Endothelial cell of umbilical vein (primary cell): ENCODE measurements around the gene MYO16.

Experiments used
- EZH2 ChIP-seq: IDR thresholded peaks from 2 replicates; pipeline ENCODE4 v1.6.1; 2012; ENCODE audit warnings: borderline replicate concordance, low read depth, mild to moderate bottlenecking, moderate library complexity, low read length, inconsistent platforms; ENCODE audit not compliant: severe bottlenecking
- JUN ChIP-seq: IDR thresholded peaks from 2 replicates; pipeline ENCODE4 v1.6.1; 2011; ENCODE audit warnings: borderline replicate concordance, low read depth; ENCODE audit not compliant: insufficient read length, insufficient read depth
- MYC ChIP-seq: IDR thresholded peaks from one replicate; pipeline ENCODE4 v1.6.1; 2011; ENCODE audit warnings: mild to moderate bottlenecking, low read depth, low read length
- POLR2AphosphoS5 ChIP-seq: IDR thresholded peaks from 2 replicates; pipeline ENCODE4 v1.6.1; 2012; ENCODE audit warnings: low read depth, mild to moderate bottlenecking, control low read depth, low read length, moderate library complexity; ENCODE audit not compliant: insufficient read depth
- TF ChIP-seq, protein P1 (sequence below), 2 donors: IDR thresholded peaks; 1 replicate in 1 of 2; 2 replicates in 1 of 2; pipeline ENCODE4 v1.5.1; 2011; ENCODE audit warnings: low read length in 2 of 2, mild to moderate bottlenecking in 2 of 2, moderate library complexity in 2 of 2, control low read depth in 1 of 2, inconsistent platforms in 1 of 2, low read depth in 1 of 2; ENCODE audit not compliant: insufficient read depth in 1 of 2; ENCODE audit errors: extremely low read depth in 1 of 2

- TF ChIP-seq, protein P1, sequence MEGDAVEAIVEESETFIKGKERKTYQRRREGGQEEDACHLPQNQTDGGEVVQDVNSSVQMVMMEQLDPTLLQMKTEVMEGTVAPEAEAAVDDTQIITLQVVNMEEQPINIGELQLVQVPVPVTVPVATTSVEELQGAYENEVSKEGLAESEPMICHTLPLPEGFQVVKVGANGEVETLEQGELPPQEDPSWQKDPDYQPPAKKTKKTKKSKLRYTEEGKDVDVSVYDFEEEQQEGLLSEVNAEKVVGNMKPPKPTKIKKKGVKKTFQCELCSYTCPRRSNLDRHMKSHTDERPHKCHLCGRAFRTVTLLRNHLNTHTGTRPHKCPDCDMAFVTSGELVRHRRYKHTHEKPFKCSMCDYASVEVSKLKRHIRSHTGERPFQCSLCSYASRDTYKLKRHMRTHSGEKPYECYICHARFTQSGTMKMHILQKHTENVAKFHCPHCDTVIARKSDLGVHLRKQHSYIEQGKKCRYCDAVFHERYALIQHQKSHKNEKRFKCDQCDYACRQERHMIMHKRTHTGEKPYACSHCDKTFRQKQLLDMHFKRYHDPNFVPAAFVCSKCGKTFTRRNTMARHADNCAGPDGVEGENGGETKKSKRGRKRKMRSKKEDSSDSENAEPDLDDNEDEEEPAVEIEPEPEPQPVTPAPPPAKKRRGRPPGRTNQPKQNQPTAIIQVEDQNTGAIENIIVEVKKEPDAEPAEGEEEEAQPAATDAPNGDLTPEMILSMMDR (IDR thresholded peaks at IDR 0.05; ENCODE audit: extremely low read depth in 1 of 2, insufficient read depth in 1 of 2, low read depth in 1 of 2, low read length in 2 of 2), result no peak
- TF ChIP-seq JUN (no peak), POLR2AphosphoS5 (no peak), MYC (no peak), EZH2 (no peak)
These were observed 531.7 kb downstream of the MYO16 start for GRCh38 chr13:109160887-109161669.
